ENCODE measurements around the gene SPRR1A. TPM values are rescaled to one million over a fixed set of nuclear protein-coding genes. Genes with fewer than 3 reads are reported as not detected.

Gene SPRR1A
- total RNA-seq, 1 donor from 2014 or later = not detected

- no peaks in the 10 kb centered on the region for H3K36me3 Mint-ChIP-seq
- no peak overlapping the region for H3K4me3 Mint-ChIP-seq
- H3K36me3 ChIP-seq = no peaks in the 10 kb centered on the region
Observed at GRCh38 chr1:152976688-152977087, 7.2 kb upstream of the SPRR1A start.

GRCh38 chr1:152977614-152978013, 6.3 kb upstream of the SPRR1A start:
- no peak overlapping the region for H3K4me3 Mint-ChIP-seq
- H3K9me3 ChIP-seq (ENCODE audit: low read depth) = peaks cover 4% of the 10 kb centered on the region
- H3K4me3 ChIP-seq = no peak overlapping the region
- no peak overlapping the region for H2AFZ ChIP-seq (replicated peaks)
- no peak overlapping the region for H3K27ac Mint-ChIP-seq
- H3K4me1 ChIP-seq = no peaks in the 10 kb centered on the region
- no peak overlapping the region for H3K9ac ChIP-seq
- H3K4me1 Mint-ChIP-seq = no peaks in the 10 kb centered on the region
- H3K9me3 Mint-ChIP-seq = no peaks in the 10 kb centered on the region
- peaks cover 5% of the 10 kb centered on the region for H3K27me3 Mint-ChIP-seq (ENCODE audit: insufficient read depth, low read depth)
- H3K36me3 Mint-ChIP-seq = no peaks in the 10 kb centered on the region
- no peak for DNase-seq (ENCODE audit: low spot score)
- no peaks in the 10 kb centered on the region for H3F3A ChIP-seq (ENCODE audit: low read depth)
- H4K20me1 ChIP-seq (ENCODE audit: low read depth) = no peaks in the 10 kb centered on the region
- TF ChIP-seq EZH2 (IDR thresholded peaks at IDR 0.05) = no peak
- TF ChIP-seq CTCF (IDR thresholded peaks at IDR 0.05) = no peak
- no peak for TF ChIP-seq EZH2phosphoT487 (IDR thresholded peaks at IDR 0.05)
- no peaks in the 10 kb centered on the region for H3K36me3 ChIP-seq
- H3K27ac ChIP-seq = no peak overlapping the region
- no peak overlapping the region for H3K4me2 ChIP-seq
- no peaks in the 10 kb centered on the region for H3K79me2 ChIP-seq (ENCODE audit: low read depth)
- no peaks in the 10 kb centered on the region for H3K27me3 ChIP-seq

More at GRCh38 chr1:152976688-152977087, 7.2 kb upstream of the SPRR1A start:
- Histone ChIP-seq H3K9ac (no peak overlapping the region), H3K27ac (no peak overlapping the region), H3K79me2 (ENCODE audit: low read depth) (no peaks in the 10 kb centered on the region), H3F3A (ENCODE audit: low read depth) (no peaks in the 10 kb centered on the region), H3K4me3 (no peak overlapping the region), H3K27me3 (no peaks in the 10 kb centered on the region), H2AFZ (replicated peaks) (no peak overlapping the region), H3K9me3 (ENCODE audit: low read depth) (peaks cover 4% of the 10 kb centered on the region), H3K4me2 (no peak overlapping the region), H4K20me1 (ENCODE audit: low read depth) (no peaks in the 10 kb centered on the region), H3K4me1 (no peaks in the 10 kb centered on the region)
- Mint-ChIP-seq H3K4me1 (no peaks in the 10 kb centered on the region), H3K9me3 (no peaks in the 10 kb centered on the region), H3K27ac (no peak overlapping the region), H3K27me3 (ENCODE audit: insufficient read depth, low read depth) (peaks cover 9% of the 10 kb centered on the region)
- DNase-seq (ENCODE audit: low spot score) = no peak
- TF ChIP-seq EZH2 (IDR thresholded peaks at IDR 0.05) = no peak
- TF ChIP-seq CTCF (IDR thresholded peaks at IDR 0.05) = no peak
- TF ChIP-seq EZH2phosphoT487 (IDR thresholded peaks at IDR 0.05) = no peak

GRCh38 chr1:152980676-152981075, 3.2 kb upstream of the SPRR1A start:
- H3K4me1 ChIP-seq = no peaks in the 10 kb centered on the region
- TF ChIP-seq EZH2 (IDR thresholded peaks at IDR 0.05) (no peak), EZH2phosphoT487 (IDR thresholded peaks at IDR 0.05) (no peak), CTCF (IDR thresholded peaks at IDR 0.05) (no peak)
- no peak overlapping the region for H3K4me2 ChIP-seq
- no peak overlapping the region for H3K4me3 Mint-ChIP-seq
- H3K9me3 Mint-ChIP-seq = no peaks in the 10 kb centered on the region
- H3K79me2 ChIP-seq (ENCODE audit: low read depth) = no peaks in the 10 kb centered on the region
- no peaks in the 10 kb centered on the region for H3K9me3 ChIP-seq (ENCODE audit: low read depth)
- H3K36me3 Mint-ChIP-seq = no peaks in the 10 kb centered on the region
- no peak overlapping the region for H3K4me3 ChIP-seq
- no peak overlapping the region for H3K27ac Mint-ChIP-seq
- H4K20me1 ChIP-seq (ENCODE audit: low read depth) = no peaks in the 10 kb centered on the region
- no peak overlapping the region for H3K27ac ChIP-seq
- no peaks in the 10 kb centered on the region for H3F3A ChIP-seq (ENCODE audit: low read depth)
- H3K36me3 ChIP-seq = no peaks in the 10 kb centered on the region
- no peaks in the 10 kb centered on the region for H3K27me3 ChIP-seq
- H3K27me3 Mint-ChIP-seq (ENCODE audit: insufficient read depth, low read depth) = peaks cover 7% of the 10 kb centered on the region
- no peak overlapping the region for H2AFZ ChIP-seq (replicated peaks)
- no peaks in the 10 kb centered on the region for H3K4me1 Mint-ChIP-seq
- no peak for DNase-seq (ENCODE audit: low spot score)
- no peak overlapping the region for H3K9ac ChIP-seq

Data from neural progenitor cell (in vitro differentiated cells).